Karpas-422 (cell line): Measurements from ENCODE around the gene CXCL17. TPM values are rescaled to one million over a fixed set of nuclear protein-coding genes. Genes with fewer than 3 reads are reported as not detected.

ENCODE experiments used
- DNase-seq: peaks from one replicate; pipeline ENCODE4 v3.0.0-alpha.2; 2015
- H2AFZ ChIP-seq: fragments of 200-600 bp; sonication (generic); 2 replicates; pipeline ENCODE4 v1.6.1; 2014; ENCODE audit warnings: antibody characterized with exemption, low read length, mixed read lengths
- H3K27ac ChIP-seq: fragments of 200-600 bp; sonication (generic); 2 replicates; pipeline ENCODE4 v1.5.1; 2014; ENCODE audit warnings: mild to moderate bottlenecking, low read length, moderate library complexity
- H3K27me3 ChIP-seq: fragments of 200-600 bp; sonication (generic); 2 replicates; pipeline ENCODE4 v1.6.1; 2014; ENCODE audit warnings: low read length, mixed read lengths
- H3K36me3 ChIP-seq: fragments of 200-600 bp; sonication (generic); 2 replicates; pipeline ENCODE4 v1.6.1; 2014; ENCODE audit warnings: low read length, mixed read lengths; ENCODE audit not compliant: insufficient read depth
- H3K4me1 ChIP-seq: fragments of 200-600 bp; sonication (generic); 2 replicates; pipeline ENCODE4 v1.6.1; 2014; ENCODE audit warnings: mild to moderate bottlenecking, low read length, mixed read lengths
- H3K4me2 ChIP-seq: fragments of 200-600 bp; sonication (generic); 2 replicates; pipeline ENCODE4 v1.6.1; 2014; ENCODE audit warnings: low read length, low read depth, mild to moderate bottlenecking; ENCODE audit not compliant: poor library complexity, severe bottlenecking
- H3K4me3 ChIP-seq: fragments of 200-600 bp; sonication (generic); 2 replicates; pipeline ENCODE4 v1.5.1; 2014; ENCODE audit warnings: mild to moderate bottlenecking, antibody characterized with exemption, low read length, mixed read lengths
- H3K79me2 ChIP-seq: fragments of 200-600 bp; sonication (generic); 2 replicates; pipeline ENCODE4 v1.6.1; 2014; ENCODE audit warnings: mild to moderate bottlenecking, low read length, mixed read lengths
- H3K9ac ChIP-seq: fragments of 200-600 bp; sonication (generic); 2 replicates; pipeline ENCODE4 v1.6.0; 2014; ENCODE audit warnings: low read length
- H3K9me2 ChIP-seq: fragments of 200-600 bp; sonication (generic), shearing (Covaris generic); replicated peaks from 2 replicates; pipeline ENCODE4 v1.6.0; 2014; ENCODE audit warnings: mild to moderate bottlenecking, low read length, moderate library complexity; ENCODE audit not compliant: insufficient read depth
- H3K9me3 ChIP-seq: fragments of 300-700, 200-600 bp; sonication (generic); 2 replicates; pipeline ENCODE4 v1.6.1; 2014; ENCODE audit warnings: low read length, mixed read lengths
- H4K20me1 ChIP-seq: fragments of 200-600 bp; sonication (generic); 2 replicates; pipeline ENCODE4 v1.6.1; 2014; ENCODE audit warnings: mild to moderate bottlenecking, antibody characterized with exemption, low read length, low read depth; ENCODE audit not compliant: insufficient read depth
- total RNA-seq: library from RNA; depleted of rRNA; stranded (reverse); fragments of >200 nt; shearing (Covaris generic); gene quantifications from 2 replicates; pipeline ENCODE4 v1.2.3, GENCODE V29; 2014; ENCODE audit warnings: low replicate concordance

CXCL17 gene
- total RNA-seq, 1 experiment from 2014 or later, result not detected

- no peaks in the 10 kb centered on the region for H3K9me2 ChIP-seq
- H3K79me2 ChIP-seq, result peaks cover 48% of the 10 kb centered on the region
- peak overlapping the region; percentile 88 for H3K9ac ChIP-seq
- no peak for DNase-seq
- H3K4me2 ChIP-seq, result peak overlapping the region; percentile 73
- peak overlapping the region; percentile 92 for H3K27ac ChIP-seq
- H3K9me3 ChIP-seq, result no peaks in the 10 kb centered on the region
- peak overlapping the region; percentile 78; the same call in 1 of the 2 replicates for H3K4me3 ChIP-seq
- no peaks in the 10 kb centered on the region for H3K27me3 ChIP-seq
- peaks cover 31% of the 10 kb centered on the region for H3K4me1 ChIP-seq
- H3K36me3 ChIP-seq, result peaks cover 7% of the 10 kb centered on the region; the same call in 1 of the 2 replicates
- no peak overlapping the region for H2AFZ ChIP-seq
- H4K20me1 ChIP-seq, result peaks cover 31% of the 10 kb centered on the region; the same call in 1 of the 2 replicates
Measured at GRCh38 chr19:42421101-42421500, 21.6 kb downstream of the CXCL17 start.

- H2AFZ ChIP-seq, result no peak overlapping the region
- H4K20me1 ChIP-seq, result peaks cover 31% of the 10 kb centered on the region; the same call in 1 of the 2 replicates
- no peaks in the 10 kb centered on the region for H3K9me2 ChIP-seq
- no peaks in the 10 kb centered on the region for H3K27me3 ChIP-seq
- no peak overlapping the region for H3K4me3 ChIP-seq
- DNase-seq, result peak; percentile 92
- peak overlapping the region; percentile 92; the same call in 1 of the 2 replicates for H3K27ac ChIP-seq
- H3K9me3 ChIP-seq, result no peaks in the 10 kb centered on the region
- H3K79me2 ChIP-seq, result peaks cover 48% of the 10 kb centered on the region
- H3K36me3 ChIP-seq, result peaks cover 7% of the 10 kb centered on the region; the same call in 1 of the 2 replicates
- H3K4me2 ChIP-seq, result peak overlapping the region; percentile 73
- H3K4me1 ChIP-seq, result peaks cover 31% of the 10 kb centered on the region
- H3K9ac ChIP-seq, result peak overlapping the region; percentile 18; the same call in 1 of the 2 replicates
Measured at GRCh38 chr19:42420055-42420544, 22.6 kb downstream of the CXCL17 start.

GRCh38 chr19:42419309-42419708, 23.4 kb downstream of the CXCL17 start:
- no peak overlapping the region for H2AFZ ChIP-seq
- no peaks in the 10 kb centered on the region for H3K9me3 ChIP-seq
- H3K27ac ChIP-seq, result no peak overlapping the region
- no peaks in the 10 kb centered on the region for H3K9me2 ChIP-seq
- peaks cover 31% of the 10 kb centered on the region for H3K4me1 ChIP-seq
- H3K36me3 ChIP-seq, result peaks cover 7% of the 10 kb centered on the region; the same call in 1 of the 2 replicates
- no peak overlapping the region for H3K9ac ChIP-seq
- no peak overlapping the region for H3K4me3 ChIP-seq
- peaks cover 50% of the 10 kb centered on the region for H3K79me2 ChIP-seq
- DNase-seq, result no peak
- no peak overlapping the region for H3K4me2 ChIP-seq
- H4K20me1 ChIP-seq, result peaks cover 31% of the 10 kb centered on the region; the same call in 1 of the 2 replicates
- no peaks in the 10 kb centered on the region for H3K27me3 ChIP-seq

GRCh38 chr19:42412661-42413076, 30.1 kb downstream of the CXCL17 start:
- no peak overlapping the region for H3K4me3 ChIP-seq
- no peaks in the 10 kb centered on the region for H3K4me1 ChIP-seq
- H3K9me3 ChIP-seq, result no peaks in the 10 kb centered on the region
- peaks cover 17% of the 10 kb centered on the region for H3K79me2 ChIP-seq
- DNase-seq, result no peak
- H3K9ac ChIP-seq, result no peak overlapping the region
- peaks cover 12% of the 10 kb centered on the region; the same call in 1 of the 2 replicates for H4K20me1 ChIP-seq
- no peaks in the 10 kb centered on the region for H3K9me2 ChIP-seq
- 0 out of 2 replicates have a peak, but pooled peaks cover 4% of the 10 kb centered on the region for H3K36me3 ChIP-seq
- H3K4me2 ChIP-seq, result no peak overlapping the region
- H3K27ac ChIP-seq, result no peak overlapping the region
- H3K27me3 ChIP-seq, result no peaks in the 10 kb centered on the region
- H2AFZ ChIP-seq, result no peak overlapping the region

- Histone ChIP-seq H3K9me3 (no peaks in the 10 kb centered on the region), H3K27me3 (no peaks in the 10 kb centered on the region), H2AFZ (no peak overlapping the region), H4K20me1 (peaks cover 12% of the 10 kb centered on the region; the same call in 1 of the 2 replicates), H3K79me2 (peaks cover 14% of the 10 kb centered on the region), H3K4me3 (no peak overlapping the region), H3K36me3 (0 out of 2 replicates have a peak, but pooled peaks cover 4% of the 10 kb centered on the region), H3K4me1 (no peaks in the 10 kb centered on the region), H3K4me2 (no peak overlapping the region), H3K27ac (no peak overlapping the region), H3K9ac (no peak overlapping the region), H3K9me2 (no peaks in the 10 kb centered on the region)
- DNase-seq, result no peak
Measured at GRCh38 chr19:42412227-42412626, 30.5 kb downstream of the CXCL17 start.

GRCh38 chr19:42411581-42412178, 31.1 kb downstream of the CXCL17 start:
- Histone ChIP-seq H3K79me2 (peaks cover 13% of the 10 kb centered on the region), H3K4me2 (no peak overlapping the region), H3K27ac (no peak overlapping the region), H4K20me1 (peaks cover 12% of the 10 kb centered on the region; the same call in 1 of the 2 replicates), H2AFZ (no peak overlapping the region), H3K9me3 (no peaks in the 10 kb centered on the region), H3K27me3 (no peaks in the 10 kb centered on the region), H3K9me2 (no peaks in the 10 kb centered on the region), H3K4me3 (no peak overlapping the region), H3K9ac (no peak overlapping the region), H3K4me1 (no peaks in the 10 kb centered on the region), H3K36me3 (0 out of 2 replicates have a peak, but pooled peaks cover 4% of the 10 kb centered on the region)
- DNase-seq, result no peak

- no peak overlapping the region for H3K27ac ChIP-seq
- H3K9ac ChIP-seq, result no peak overlapping the region
- H2AFZ ChIP-seq, result no peak overlapping the region
- peaks cover 15% of the 10 kb centered on the region; the same call in 1 of the 2 replicates for H4K20me1 ChIP-seq
- H3K79me2 ChIP-seq, result peaks cover 11% of the 10 kb centered on the region; the same call in 1 of the 2 replicates
- no peaks in the 10 kb centered on the region for H3K27me3 ChIP-seq
- no peak overlapping the region for H3K4me2 ChIP-seq
- no peak overlapping the region for H3K4me3 ChIP-seq
- H3K36me3 ChIP-seq, result peaks cover 8% of the 10 kb centered on the region
- no peaks in the 10 kb centered on the region for H3K9me2 ChIP-seq
- H3K4me1 ChIP-seq, result no peaks in the 10 kb centered on the region
- DNase-seq, result no peak
- H3K9me3 ChIP-seq, result no peaks in the 10 kb centered on the region
Measured at GRCh38 chr19:42410371-42410770, 32.4 kb downstream of the CXCL17 start.

GRCh38 chr19:42409477-42409876, 33.3 kb downstream of the CXCL17 start:
- Histone ChIP-seq H3K4me2 (no peak overlapping the region), H3K79me2 (peaks cover 10% of the 10 kb centered on the region; the same call in 1 of the 2 replicates), H3K4me1 (no peaks in the 10 kb centered on the region), H2AFZ (no peak overlapping the region), H3K4me3 (no peak overlapping the region), H3K9me2 (no peaks in the 10 kb centered on the region), H3K9ac (no peak overlapping the region), H3K36me3 (peaks cover 14% of the 10 kb centered on the region), H3K9me3 (no peaks in the 10 kb centered on the region), H3K27me3 (no peaks in the 10 kb centered on the region), H3K27ac (no peak overlapping the region), H4K20me1 (peaks cover 15% of the 10 kb centered on the region; the same call in 1 of the 2 replicates)
- no peak for DNase-seq
